ENCODE data around the gene CLSTN3. TPM values are rescaled to one million over a fixed set of nuclear protein-coding genes. Genes with fewer than 3 reads are reported as not detected.
A peak's percentile ranks its signal among the peaks of the same experiment; 100 is the strongest.

CLSTN3 gene
- total and polyA plus RNA-seq, 2 donors (not counting 3 experiments of a cell fraction or from before 2014, with no cell fraction given) = 27.8 to 45.9 TPM

- H3K36me3 ChIP-seq (ENCODE audit: control insufficient read depth in 2 of 2, extremely low read depth in 1 of 2, insufficient read depth in 2 of 2, low read length in 2 of 2) = no peaks in the 10 kb centered on the region
- no peaks in the 10 kb centered on the region for H3K27me3 ChIP-seq (ENCODE audit: control insufficient read depth in 2 of 2, insufficient read depth in 2 of 2, low read length in 2 of 2)
- peaks cover 22% of the 10 kb centered on the region for H3K4me1 ChIP-seq (ENCODE audit: control insufficient read depth, extremely low read depth, insufficient read depth, low read length)
- peak; percentile 4 for DNase-seq (ENCODE audit: low read depth, low spot score)
- ChIA-PET CTCF (interaction anchor here (1.3 to 3.4 kb wide), 4 partner anchors 10 to 232 kb away, joined by 3 to 17 read pairs (median 4); no protein-coding TSS in a partner anchor), POLR2A (no interaction called here)
- H3K27ac ChIP-seq (ENCODE audit: insufficient read depth, low read depth, low read length) = no peak overlapping the region
- dilution Hi-C loops (cut with MboI; ENCODE audit: extremely low pct_ligation_motif_present, low sequenced_read_pairs) = no loop called here
- TF ChIP-seq JUN (IDR thresholded peaks at IDR 0.05; ENCODE audit: borderline replicate concordance, insufficient read depth, insufficient read length, low read depth) (no peak), EZH2 (IDR thresholded peaks at IDR 0.05; ENCODE audit: borderline replicate concordance, low read depth, low read length, severe bottlenecking) (no peak)
- no peaks in the 10 kb centered on the region for H3K9me3 ChIP-seq (replicated peaks; ENCODE audit: control insufficient read depth, insufficient read depth, low read length)
- peak overlapping the region; percentile 53 for H3K4me2 ChIP-seq (ENCODE audit: insufficient read depth, low read length)
- no peaks in the 10 kb centered on the region for H3K9me1 ChIP-seq (replicated peaks; ENCODE audit: control insufficient read depth, extremely low read depth, insufficient read depth, low read length)
- no peaks in the 10 kb centered on the region for H4K20me1 ChIP-seq (replicated peaks; ENCODE audit: control insufficient read depth, extremely low read depth, insufficient read depth, low read length)
- no TSS peak for BruUV-seq (replicated peaks)
- FAIRE-seq = peak; percentile 49
- intact Hi-C loops (cut with micrococcal nuclease) = no loop called here
- no peak overlapping the region for H3K9ac ChIP-seq (replicated peaks; ENCODE audit: extremely low read depth, insufficient read depth, low read length)
- no peak overlapping the region for H2AFZ ChIP-seq (ENCODE audit: low read depth, low read length)
- H3K4me3 ChIP-seq (replicated peaks in 1 of 3; ENCODE audit: insufficient read depth in 1 of 3, low read depth in 1 of 3, low read length in 3 of 3) = no peak overlapping the region
- H3K79me2 ChIP-seq (ENCODE audit: control insufficient read depth, insufficient read depth, low read length) = no peaks in the 10 kb centered on the region
Measured at GRCh38 chr12:7122811-7123769, 7.1 kb upstream of the CLSTN3 start.

DNA sequence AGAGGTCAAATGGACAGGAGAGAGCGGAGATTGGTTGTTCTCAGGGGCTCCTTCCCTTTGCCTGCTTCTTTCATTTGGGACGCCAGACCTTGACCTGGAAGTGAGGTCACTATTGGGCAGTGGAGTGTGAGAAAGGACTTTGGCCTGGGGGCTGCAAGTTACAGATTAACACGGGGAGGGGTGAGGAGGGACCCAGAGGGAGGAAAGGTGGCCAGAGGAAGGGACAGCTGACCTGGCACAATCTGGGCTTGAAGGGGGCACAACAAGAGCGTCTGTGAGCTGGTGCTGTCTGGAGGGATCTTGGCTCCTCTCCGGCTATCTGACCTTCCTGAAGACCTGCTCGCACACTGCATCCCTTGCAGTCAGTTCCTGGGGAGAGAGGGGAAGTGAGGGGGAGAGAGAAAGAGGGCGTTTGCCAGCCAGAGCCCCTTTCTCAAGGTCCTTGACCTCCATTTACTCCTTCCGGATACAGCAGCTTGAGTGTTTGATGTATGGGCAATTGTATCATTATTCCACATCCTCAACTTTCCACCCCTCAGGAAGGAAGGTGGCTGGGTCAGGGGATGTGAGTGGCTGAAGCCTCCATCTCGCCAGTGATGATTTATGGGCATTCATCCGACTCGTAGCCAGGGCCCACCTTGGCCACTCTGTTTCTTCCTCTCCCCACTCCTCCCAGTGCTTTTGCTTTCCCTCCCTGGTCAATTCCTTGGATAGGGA lies 6.2 kb upstream of the CLSTN3 start:
- POLR2A ChIA-PET = no interaction called here
- Histone ChIP-seq H3K9ac (replicated peaks; ENCODE audit: extremely low read depth, insufficient read depth, low read length) (no peak overlapping the region), H4K20me1 (replicated peaks; ENCODE audit: control insufficient read depth, extremely low read depth, insufficient read depth, low read length) (no peaks in the 10 kb centered on the region), H3K4me1 (ENCODE audit: control insufficient read depth, extremely low read depth, insufficient read depth, low read length) (peaks cover 29% of the 10 kb centered on the region), H3K36me3 (ENCODE audit: control insufficient read depth in 2 of 2, extremely low read depth in 1 of 2, insufficient read depth in 2 of 2, low read length in 2 of 2) (no peaks in the 10 kb centered on the region), H3K27me3 (ENCODE audit: control insufficient read depth in 2 of 2, insufficient read depth in 2 of 2, low read length in 2 of 2) (no peaks in the 10 kb centered on the region), H3K79me2 (ENCODE audit: control insufficient read depth, insufficient read depth, low read length) (no peaks in the 10 kb centered on the region), H2AFZ (ENCODE audit: low read depth, low read length) (no peak overlapping the region), H3K9me1 (replicated peaks; ENCODE audit: control insufficient read depth, extremely low read depth, insufficient read depth, low read length) (no peaks in the 10 kb centered on the region), H3K4me3 (replicated peaks in 1 of 3; ENCODE audit: insufficient read depth in 1 of 3, low read depth in 1 of 3, low read length in 3 of 3) (no peak overlapping the region), H3K27ac (ENCODE audit: insufficient read depth, low read depth, low read length) (no peak overlapping the region), H3K9me3 (replicated peaks; ENCODE audit: control insufficient read depth, insufficient read depth, low read length) (no peaks in the 10 kb centered on the region), H3K4me2 (ENCODE audit: insufficient read depth, low read length) (peak overlapping the region; percentile 53)
- FAIRE-seq (peak; percentile 95), DNase-seq (ENCODE audit: low read depth, low spot score) (peak; percentile 75)
- no TSS peak for BruUV-seq (replicated peaks)
- CTCF ChIA-PET = interaction anchor here (1.3 to 3.4 kb wide), 3 partner anchors 10 to 18 kb away, joined by 3 to 17 read pairs (median 4); no protein-coding TSS in a partner anchor
- dilution Hi-C loops (cut with MboI; ENCODE audit: extremely low pct_ligation_motif_present, low sequenced_read_pairs) = no loop called here
- TF ChIP-seq JUN (IDR thresholded peaks at IDR 0.05; ENCODE audit: borderline replicate concordance, insufficient read depth, insufficient read length, low read depth) = no peak
- no peak for TF ChIP-seq MAX (IDR thresholded peaks at IDR 0.05; ENCODE audit: insufficient read depth, insufficient read length)
- TF ChIP-seq GATA2 (IDR thresholded peaks at IDR 0.05; ENCODE audit: insufficient read depth, insufficient read length, low read depth, low read length) = peak; percentile 28
- TF ChIP-seq POLR2AphosphoS5 (IDR thresholded peaks at IDR 0.05; ENCODE audit: insufficient read depth, low read depth, low read length) = peak; percentile 75
- no peak for TF ChIP-seq EZH2 (IDR thresholded peaks at IDR 0.05; ENCODE audit: borderline replicate concordance, low read depth, low read length, severe bottlenecking)
- peak; percentile 73 for TF ChIP-seq POLR2A (IDR thresholded peaks at IDR 0.05; ENCODE audit: low read depth, low read length)
- intact Hi-C loops (cut with micrococcal nuclease) = no loop called here

Measured in endothelial cell of umbilical vein (primary cell).